Non-pigmented ciliary epithelial cell (primary cell): ENCODE measurements around the gene GNB2.
"Not testable (repeated sequence)": the region's sequence is repeated elsewhere in the genome, so short reads cannot be mapped to it uniquely, and the experiment has no call there.

Experiments
- DNase-seq: peaks from one replicate; pipeline ENCODE4 v3.0.0-alpha.2; 2010; ENCODE audit warnings: low read depth

Gene GNB2

GRCh38 chr7:100696123-100696521 is 22.6 kb downstream of the GNB2 start:
- no peak for DNase-seq

GRCh38 chr7:100699018-100699417 is 25.5 kb downstream of the GNB2 start:
- DNase-seq, result no peak

GRCh38 chr7:100701089-100701488 is 27.5 kb downstream of the GNB2 start:
- DNase-seq, result not testable (repeated sequence)

GRCh38 chr7:100705320-100705752 is 31.8 kb downstream of the GNB2 start:
- no peak for DNase-seq

- peak; percentile 89 for DNase-seq
These were observed 32.5 kb downstream of the GNB2 start, which contains the start of gene POP7 for GRCh38 chr7:100705753-100706671. POP7 (plus strand) TSS chr7:100706121; CDS start chr7:100706831, 710 bp downstream.

GRCh38 chr7:100706672-100707311 is 33.3 kb downstream of the GNB2 start:
- no peak for DNase-seq

- DNase-seq, result no peak
These were observed 34.9 kb downstream of the GNB2 start for GRCh38 chr7:100708395-100708794.

- DNase-seq, result no peak
These were observed 36.9 kb downstream of the GNB2 start for GRCh38 chr7:100710452-100710851.

- DNase-seq, result no peak
These were observed 37.8 kb downstream of the GNB2 start for GRCh38 chr7:100711369-100711768.

- DNase-seq, result no peak
These were observed 41.2 kb downstream of the GNB2 start for GRCh38 chr7:100714725-100715124.

- not testable (repeated sequence) for DNase-seq
These were observed 43.5 kb downstream of the GNB2 start for GRCh38 chr7:100717073-100717472.

- DNase-seq, result no peak
These were observed 46.2 kb downstream of the GNB2 start for GRCh38 chr7:100719523-100720278.

- DNase-seq, result no peak
These were observed 46.7 kb downstream of the GNB2 start, which contains the start of gene EPO for GRCh38 chr7:100720279-100720670. EPO (plus strand) TSS chr7:100720468; CDS start chr7:100720981, 513 bp downstream.

GRCh38 chr7:100720671-100721504 is 47.3 kb downstream of the GNB2 start:
- no peak for DNase-seq

- DNase-seq, result no peak
These were observed 47.9 kb downstream of the GNB2 start for GRCh38 chr7:100721505-100721812.

- DNase-seq, result no peak
These were observed 49.1 kb downstream of the GNB2 start for GRCh38 chr7:100722480-100723212.

- no peak for DNase-seq
These were observed 50.3 kb downstream of the GNB2 start for GRCh38 chr7:100723732-100724275.

GRCh38 chr7:100724364-100724763 is 50.8 kb downstream of the GNB2 start:
- not testable (repeated sequence) for DNase-seq

GRCh38 chr7:100726996-100727761 is 53.6 kb downstream of the GNB2 start:
- peak; percentile 70 for DNase-seq

GRCh38 chr7:100728196-100728595 is 54.7 kb downstream of the GNB2 start:
- no peak for DNase-seq
